MM.1S (cell line): ENCODE measurements around the gene BTBD9.

Experiments used
- DNase-seq: peaks from one replicate; pipeline ENCODE4 v3.0.0-alpha.2; 2015
- H2AFZ ChIP-seq: fragments of 300-600 bp; sonication (generic); 2 replicates; pipeline ENCODE4 v1.6.0; 2016; ENCODE audit warnings: antibody characterized with exemption, low read length
- H3F3A ChIP-seq: fragments of 300-600 bp; sonication (generic); 2 replicates; pipeline ENCODE4 v1.6.1; 2016; ENCODE audit warnings: mild to moderate bottlenecking, antibody characterized with exemption, low read length, moderate library complexity, mixed read lengths; ENCODE audit not compliant: insufficient read depth
- H3K27ac ChIP-seq: fragments of 300-600 bp; sonication (generic); 2 replicates; pipeline ENCODE4 v1.5.1; 2016; ENCODE audit warnings: mild to moderate bottlenecking, low read length
- H3K27me3 ChIP-seq: fragments of 300-600 bp; sonication (generic); replicated peaks from 2 replicates; pipeline ENCODE4 v1.6.0; 2016; ENCODE audit warnings: low read length; ENCODE audit not compliant: insufficient read depth
- H3K36me3 ChIP-seq: fragments of 300-600 bp; sonication (generic); replicated peaks from 2 replicates; pipeline ENCODE4 v1.6.1; 2016; ENCODE audit warnings: mild to moderate bottlenecking, low read length, mixed read lengths; ENCODE audit not compliant: insufficient read depth
- H3K4me1 ChIP-seq: fragments of 300-600 bp; sonication (generic); 2 replicates; pipeline ENCODE4 v1.6.1; 2016; ENCODE audit warnings: low read length, mixed read lengths
- H3K4me2 ChIP-seq: fragments of 300-600 bp; sonication (generic); 2 replicates; pipeline ENCODE4 v1.6.0; 2016; ENCODE audit warnings: low read depth, low read length
- H3K4me3 ChIP-seq: fragments of 300-600 bp; sonication (generic); 2 replicates; pipeline ENCODE4 v1.5.1; 2016; ENCODE audit warnings: low read length, mixed read lengths
- H3K79me2 ChIP-seq: fragments of 300-600 bp; sonication (generic); 2 replicates; pipeline ENCODE4 v1.6.1; 2016; ENCODE audit warnings: mixed run types, low read length, mixed read lengths
- H3K9ac ChIP-seq: fragments of 300-600 bp; sonication (generic); 2 replicates; pipeline ENCODE4 v1.6.1; 2016; ENCODE audit warnings: low read length, mixed read lengths
- H3K9me2 ChIP-seq: fragments of 300-600 bp; sonication (generic); replicated peaks from 2 replicates; pipeline ENCODE4 v1.6.1; 2016; ENCODE audit warnings: mild to moderate bottlenecking, low read length, mixed read lengths; ENCODE audit not compliant: insufficient read depth
- H3K9me3 ChIP-seq: fragments of 300-600 bp; sonication (generic); replicated peaks from 2 replicates; pipeline ENCODE4 v1.6.1; 2016; ENCODE audit warnings: mild to moderate bottlenecking, low read length, mixed read lengths; ENCODE audit not compliant: insufficient read depth
- H4K20me1 ChIP-seq: fragments of 300-600 bp; sonication (generic); 2 replicates; pipeline ENCODE4 v1.6.1; 2016; ENCODE audit warnings: mild to moderate bottlenecking, low read length, moderate library complexity, mixed read lengths; ENCODE audit not compliant: insufficient read depth
- CTCF ChIP-seq: fragments of 300-600 bp; sonication (generic); IDR thresholded peaks from 2 replicates; pipeline ENCODE4 v1.5.1; 2016; ENCODE audit warnings: antibody characterized with exemption, low read length, mixed read lengths
- EZH2 ChIP-seq: fragments of 300-600 bp; sonication (generic); optimal IDR thresholded peaks from 2 replicates; pipeline ENCODE3; 2017; ENCODE audit warnings: low read depth, mild to moderate bottlenecking, antibody characterized with exemption, low read length, mixed read lengths
- EZH2phosphoT487 ChIP-seq: fragments of 300-600 bp; sonication (generic); IDR thresholded peaks from 2 replicates; pipeline ENCODE4 v1.6.1; 2018; ENCODE audit warnings: antibody characterized with exemption, low read length

BTBD9 gene

GRCh38 chr6:38157905-38158304 is 481.8 kb downstream of the BTBD9 start:
- Histone ChIP-seq H3K9me2 (no peaks in the 10 kb centered on the region), H3K4me2 (no peak overlapping the region), H3K9ac (no peak overlapping the region), H3K27ac (no peak overlapping the region), H3K4me1 (no peaks in the 10 kb centered on the region), H3K36me3 (no peaks in the 10 kb centered on the region), H3K27me3 (no peaks in the 10 kb centered on the region), H3K4me3 (no peak overlapping the region), H3K9me3 (no peaks in the 10 kb centered on the region), H3K79me2 (no peaks in the 10 kb centered on the region), H2AFZ (no peak overlapping the region), H3F3A (no peaks in the 10 kb centered on the region), H4K20me1 (no peaks in the 10 kb centered on the region)
- DNase-seq: no peak
- no peak for TF ChIP-seq EZH2
- no peak for TF ChIP-seq CTCF
- no peak for TF ChIP-seq EZH2phosphoT487

- no peak overlapping the region for H3K4me2 ChIP-seq
- no peaks in the 10 kb centered on the region for H3F3A ChIP-seq
- H3K9me2 ChIP-seq: no peaks in the 10 kb centered on the region
- H3K27ac ChIP-seq: no peak overlapping the region
- H3K36me3 ChIP-seq: no peaks in the 10 kb centered on the region
- no peaks in the 10 kb centered on the region for H3K4me1 ChIP-seq
- DNase-seq: no peak
- no peak for TF ChIP-seq EZH2
- no peak for TF ChIP-seq CTCF
- TF ChIP-seq EZH2phosphoT487: no peak
- no peaks in the 10 kb centered on the region for H3K9me3 ChIP-seq
- no peaks in the 10 kb centered on the region for H4K20me1 ChIP-seq
- no peaks in the 10 kb centered on the region for H3K79me2 ChIP-seq
- H2AFZ ChIP-seq: no peak overlapping the region
- no peaks in the 10 kb centered on the region for H3K27me3 ChIP-seq
- H3K9ac ChIP-seq: no peak overlapping the region
- H3K4me3 ChIP-seq: no peak overlapping the region
Observed at GRCh38 chr6:38156818-38157565, 482.7 kb downstream of the BTBD9 start.

- Histone ChIP-seq H4K20me1 (no peaks in the 10 kb centered on the region), H3K27ac (no peak overlapping the region)
Observed at GRCh38 chr6:38155621-38156204, 484.0 kb downstream of the BTBD9 start.

More at GRCh38 chr6:38155621-38156204, 484.0 kb downstream of the BTBD9 start:
- TF ChIP-seq EZH2 (no peak), EZH2phosphoT487 (no peak), CTCF (no peak)
- no peak for DNase-seq
- Histone ChIP-seq H3K36me3 (no peaks in the 10 kb centered on the region), H3K9me3 (no peaks in the 10 kb centered on the region), H3K4me2 (no peak overlapping the region), H3K9me2 (no peaks in the 10 kb centered on the region), H3K27me3 (no peaks in the 10 kb centered on the region), H3K9ac (no peak overlapping the region), H3F3A (no peaks in the 10 kb centered on the region), H3K79me2 (no peaks in the 10 kb centered on the region), H2AFZ (no peak overlapping the region), H3K4me3 (no peak overlapping the region), H3K4me1 (no peaks in the 10 kb centered on the region)
